GM12874 (cell line): Measurements from ENCODE around the gene DAPL1.

Source experiments
- TF ChIP-seq, protein P1 (sequence below): IDR thresholded peaks from 2 replicates; pipeline ENCODE4 v1.5.1; 2011; ENCODE audit warnings: low read depth, mild to moderate bottlenecking, control low read depth, low read length, moderate library complexity; ENCODE audit not compliant: insufficient read depth

DAPL1 gene

DNA sequence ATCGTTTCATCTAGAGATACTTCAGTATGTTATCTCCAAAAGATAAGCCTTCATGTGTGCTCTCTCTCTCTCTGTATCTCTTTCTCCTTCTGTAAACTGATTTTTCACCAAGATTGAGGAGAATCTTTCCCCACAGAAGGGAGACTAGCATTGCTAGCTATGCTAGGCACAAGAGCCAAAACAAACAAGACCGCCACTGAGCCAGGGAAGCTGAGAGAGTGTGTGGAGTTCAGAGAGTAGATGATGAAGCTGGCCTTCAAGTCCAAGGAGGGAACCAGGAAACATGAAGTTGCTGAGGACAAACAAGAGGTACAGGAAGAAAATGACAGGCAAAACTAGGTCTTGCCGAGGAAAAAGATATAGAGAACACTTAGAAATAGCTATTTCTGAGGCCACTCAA lies 23.4 kb downstream of the DAPL1 start:
- TF ChIP-seq, protein P1, sequence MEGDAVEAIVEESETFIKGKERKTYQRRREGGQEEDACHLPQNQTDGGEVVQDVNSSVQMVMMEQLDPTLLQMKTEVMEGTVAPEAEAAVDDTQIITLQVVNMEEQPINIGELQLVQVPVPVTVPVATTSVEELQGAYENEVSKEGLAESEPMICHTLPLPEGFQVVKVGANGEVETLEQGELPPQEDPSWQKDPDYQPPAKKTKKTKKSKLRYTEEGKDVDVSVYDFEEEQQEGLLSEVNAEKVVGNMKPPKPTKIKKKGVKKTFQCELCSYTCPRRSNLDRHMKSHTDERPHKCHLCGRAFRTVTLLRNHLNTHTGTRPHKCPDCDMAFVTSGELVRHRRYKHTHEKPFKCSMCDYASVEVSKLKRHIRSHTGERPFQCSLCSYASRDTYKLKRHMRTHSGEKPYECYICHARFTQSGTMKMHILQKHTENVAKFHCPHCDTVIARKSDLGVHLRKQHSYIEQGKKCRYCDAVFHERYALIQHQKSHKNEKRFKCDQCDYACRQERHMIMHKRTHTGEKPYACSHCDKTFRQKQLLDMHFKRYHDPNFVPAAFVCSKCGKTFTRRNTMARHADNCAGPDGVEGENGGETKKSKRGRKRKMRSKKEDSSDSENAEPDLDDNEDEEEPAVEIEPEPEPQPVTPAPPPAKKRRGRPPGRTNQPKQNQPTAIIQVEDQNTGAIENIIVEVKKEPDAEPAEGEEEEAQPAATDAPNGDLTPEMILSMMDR, result no peak

DNA sequence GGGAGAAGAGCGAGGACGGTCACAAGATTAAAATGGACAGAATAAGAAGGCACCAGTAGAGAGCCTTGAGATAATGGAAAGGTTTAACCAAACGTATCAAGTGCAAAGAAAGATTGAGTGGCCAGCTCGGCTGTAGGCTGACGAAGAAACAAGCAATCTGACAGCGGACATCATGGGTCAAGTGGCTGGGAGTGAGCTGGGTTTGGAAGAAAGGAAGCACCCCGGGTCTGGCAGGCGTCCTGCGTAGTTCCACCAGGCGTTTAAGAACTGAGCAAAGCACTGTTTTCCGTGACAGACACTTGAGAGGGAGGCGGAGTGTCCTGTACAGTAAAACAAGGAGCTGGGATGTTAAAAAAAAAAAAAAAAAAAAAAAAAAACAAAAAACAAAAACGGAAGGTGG lies 27.1 kb downstream of the DAPL1 start:
- TF ChIP-seq, protein P1, result no peak

DNA sequence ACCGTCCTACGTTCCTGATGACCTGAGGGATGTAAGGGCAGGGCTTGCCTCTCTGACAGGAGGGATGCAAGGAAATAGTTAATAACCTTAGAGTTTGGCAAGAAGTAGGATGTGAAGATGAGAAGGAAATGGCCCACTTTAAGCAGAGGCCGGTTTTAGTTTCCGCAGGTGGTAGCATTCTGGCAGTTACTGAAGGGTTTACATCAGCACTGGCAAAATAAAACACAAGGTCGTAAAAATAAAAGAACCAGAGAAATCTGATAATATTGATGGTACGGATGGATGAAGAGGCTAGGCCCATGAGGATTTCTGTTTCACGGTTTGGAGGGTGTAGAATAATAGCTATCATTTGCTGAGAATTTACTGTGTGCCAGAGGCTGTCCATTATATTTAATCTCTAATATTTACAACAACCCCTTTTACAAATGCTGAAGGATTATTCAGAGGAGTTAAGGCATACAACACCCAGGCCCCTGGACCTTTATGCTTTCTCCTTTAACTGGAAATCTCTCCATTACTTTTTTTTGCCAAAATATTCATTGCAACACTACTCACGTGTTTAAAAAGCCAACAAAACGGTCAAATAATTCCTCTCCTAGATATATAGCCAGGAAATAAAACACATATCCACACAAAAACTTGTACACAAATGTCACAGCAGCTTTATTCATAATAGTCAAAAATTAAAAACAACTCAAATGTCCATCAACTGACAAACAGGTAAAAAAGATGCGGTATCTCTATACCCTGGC lies 28.5 kb downstream of the DAPL1 start:
- TF ChIP-seq, protein P1, result no peak

DNA sequence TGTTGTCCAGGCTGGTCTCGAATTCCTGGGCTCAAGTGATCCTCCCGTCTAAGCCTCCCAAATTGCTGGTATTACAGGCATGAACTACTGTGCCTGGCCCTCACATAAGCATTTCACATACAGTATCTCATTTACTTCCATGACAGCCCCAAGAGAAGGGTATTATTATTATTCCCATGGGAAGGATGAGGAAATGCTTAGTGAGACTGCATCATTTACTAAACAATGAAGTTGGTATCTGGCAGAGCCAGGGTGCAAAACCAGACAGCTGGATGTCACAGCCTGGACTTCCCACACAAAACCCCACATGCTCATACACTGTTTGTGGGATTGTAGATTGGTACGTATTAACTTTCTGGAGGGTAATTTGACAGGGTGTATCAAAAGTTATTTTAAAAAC lies 29.9 kb downstream of the DAPL1 start:
- TF ChIP-seq, protein P1, result no peak

DNA sequence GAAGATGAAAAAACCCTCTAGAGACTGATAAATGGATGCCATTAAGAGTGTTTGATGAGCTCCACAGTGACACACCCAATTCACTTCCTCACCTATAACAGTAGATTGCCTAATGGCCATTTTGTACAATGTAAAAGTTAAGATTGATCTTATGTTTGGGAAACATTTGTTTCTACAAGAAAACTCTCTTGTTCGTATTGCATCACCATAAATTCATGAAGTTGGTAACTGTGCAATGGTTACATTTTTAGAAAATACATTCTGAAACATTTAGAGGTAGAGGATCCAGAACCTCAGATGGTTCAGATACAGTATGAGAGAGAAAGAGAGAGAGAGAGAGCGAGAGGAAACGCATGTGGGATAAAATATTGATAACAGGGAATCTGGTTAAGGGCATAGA lies 31.8 kb downstream of the DAPL1 start:
- TF ChIP-seq, protein P1, result no peak

DNA sequence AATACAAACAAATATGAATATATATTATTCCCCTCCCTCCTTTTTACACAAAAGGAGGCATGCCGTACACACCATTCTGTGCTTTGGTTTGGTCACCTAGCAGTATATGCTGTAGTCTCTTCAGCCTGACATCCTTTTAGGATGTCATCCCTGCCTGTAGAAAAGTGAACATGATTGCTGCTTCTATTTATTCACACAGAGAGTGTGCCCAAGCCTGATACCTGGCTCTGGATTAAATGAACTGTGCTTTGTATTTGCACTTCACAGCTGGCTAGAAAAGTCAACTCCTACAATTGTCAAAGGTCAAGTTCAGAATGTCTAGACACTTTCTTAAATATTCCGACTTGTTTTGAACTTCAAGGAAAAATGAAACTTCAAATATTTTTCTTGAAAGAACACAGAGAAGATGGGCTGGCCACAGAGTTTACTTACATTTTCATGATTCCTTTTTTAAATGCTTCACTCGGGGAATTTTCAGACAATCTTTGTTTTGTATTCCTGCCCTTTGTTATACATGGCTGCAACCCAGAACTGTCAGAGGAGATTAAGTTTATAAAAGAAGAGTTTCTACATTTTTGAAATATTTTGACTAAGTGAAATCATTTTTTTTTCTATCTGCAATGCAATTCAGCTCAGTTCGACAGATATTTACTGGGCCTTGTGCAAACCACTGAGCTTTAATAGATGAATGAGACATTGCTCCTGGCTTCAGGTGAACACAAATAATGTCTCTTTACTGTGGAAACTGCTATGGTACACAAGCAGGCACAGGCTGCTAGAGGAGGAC lies 33.5 kb downstream of the DAPL1 start:
- TF ChIP-seq, protein P1, result no peak

DNA sequence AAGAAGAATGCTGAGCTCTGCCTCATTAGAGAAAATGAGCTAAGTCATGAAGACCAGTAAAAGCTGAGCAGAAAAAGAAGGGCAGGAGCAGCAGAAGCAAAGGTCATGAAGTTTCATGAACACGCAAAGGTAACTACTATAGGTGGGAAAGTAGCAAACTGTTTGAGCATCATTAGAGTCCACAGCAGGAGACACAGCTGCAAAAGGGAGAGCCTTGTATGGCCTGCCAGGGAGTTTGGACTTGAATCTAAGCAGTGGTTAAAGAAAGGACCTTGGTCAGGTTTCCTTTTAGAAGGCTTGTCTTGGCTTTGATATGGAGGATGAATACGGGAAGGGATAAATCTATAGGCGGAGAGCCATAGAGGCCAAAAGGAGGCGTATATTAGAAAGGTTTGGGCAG lies 34.0 kb downstream of the DAPL1 start:
- TF ChIP-seq, protein P1, result no peak
